ENCODE results near the gene NKX2-1.

DNA sequence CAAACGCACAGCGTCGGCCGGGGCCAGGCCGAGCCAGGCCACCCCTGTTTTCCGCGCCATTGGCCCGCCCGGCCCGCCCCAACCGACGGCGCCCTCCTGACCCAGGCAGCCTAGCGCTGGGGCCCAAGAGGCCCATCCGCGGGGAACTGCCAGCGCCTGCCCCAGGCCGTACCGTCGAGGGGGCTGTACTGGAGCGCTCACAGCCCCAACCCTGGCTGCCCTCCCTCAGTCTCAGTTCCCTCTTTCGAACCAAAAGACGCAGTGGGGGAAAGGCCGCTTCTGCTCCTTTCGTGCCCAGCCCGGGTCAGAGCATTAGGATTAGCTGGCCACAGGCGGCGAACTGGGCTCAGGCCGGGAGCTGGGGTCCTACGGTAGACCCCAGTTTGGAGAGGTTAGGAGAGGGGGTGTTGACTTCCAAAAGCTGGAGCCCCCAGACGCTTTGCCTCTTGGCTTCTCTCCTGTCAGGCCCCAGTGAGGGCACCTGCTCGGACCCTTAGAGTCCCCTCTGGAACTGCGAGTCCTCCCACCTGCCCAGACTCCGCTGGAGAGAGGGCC is 1.9 kb downstream of the NKX2-1 start:
- TF ChIP-seq, protein P1, sequence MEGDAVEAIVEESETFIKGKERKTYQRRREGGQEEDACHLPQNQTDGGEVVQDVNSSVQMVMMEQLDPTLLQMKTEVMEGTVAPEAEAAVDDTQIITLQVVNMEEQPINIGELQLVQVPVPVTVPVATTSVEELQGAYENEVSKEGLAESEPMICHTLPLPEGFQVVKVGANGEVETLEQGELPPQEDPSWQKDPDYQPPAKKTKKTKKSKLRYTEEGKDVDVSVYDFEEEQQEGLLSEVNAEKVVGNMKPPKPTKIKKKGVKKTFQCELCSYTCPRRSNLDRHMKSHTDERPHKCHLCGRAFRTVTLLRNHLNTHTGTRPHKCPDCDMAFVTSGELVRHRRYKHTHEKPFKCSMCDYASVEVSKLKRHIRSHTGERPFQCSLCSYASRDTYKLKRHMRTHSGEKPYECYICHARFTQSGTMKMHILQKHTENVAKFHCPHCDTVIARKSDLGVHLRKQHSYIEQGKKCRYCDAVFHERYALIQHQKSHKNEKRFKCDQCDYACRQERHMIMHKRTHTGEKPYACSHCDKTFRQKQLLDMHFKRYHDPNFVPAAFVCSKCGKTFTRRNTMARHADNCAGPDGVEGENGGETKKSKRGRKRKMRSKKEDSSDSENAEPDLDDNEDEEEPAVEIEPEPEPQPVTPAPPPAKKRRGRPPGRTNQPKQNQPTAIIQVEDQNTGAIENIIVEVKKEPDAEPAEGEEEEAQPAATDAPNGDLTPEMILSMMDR (IDR thresholded peaks at IDR 0.05), result no peak
- TF ChIP-seq POLR2A (IDR thresholded peaks at IDR 0.05), result no peak

Data from adrenal gland (tissue), 5 donors.